ENCODE results near the gene NFYA. TPM values are rescaled to one million over a fixed set of nuclear protein-coding genes. Genes with fewer than 3 reads are reported as not detected.

NFYA gene
- polyA plus RNA-seq, 1 donor from 2014 or later: 22.1 TPM

- H3K27me3 ChIP-seq (ENCODE audit: insufficient read depth, low read depth, low read length): no peaks in the 10 kb centered on the region
- no peaks in the 10 kb centered on the region for H3K36me3 ChIP-seq (ENCODE audit: insufficient read depth, low read length)
- H3K9me3 ChIP-seq (ENCODE audit: low read length): no peaks in the 10 kb centered on the region
- H4K20me1 ChIP-seq (ENCODE audit: insufficient read depth): no peaks in the 10 kb centered on the region
- peak within 1 kb of the TSS; percentile 95 for H3K27ac ChIP-seq (ENCODE audit: low read length)
- peaks cover 4% of the 10 kb centered on the region for H3F3A ChIP-seq (ENCODE audit: insufficient read depth, low read length, poor library complexity, severe bottlenecking)
- TF ChIP-seq EP300 (conservative IDR thresholded peaks at IDR 0.05; ENCODE audit: poor library complexity, severe bottlenecking) (peak; percentile 31), POLR2AphosphoS5 (IDR thresholded peaks at IDR 0.05) (peak; percentile 58), CTCF (IDR thresholded peaks at IDR 0.05; ENCODE audit: poor library complexity, severe bottlenecking) (peak; percentile 60), EZH2 (IDR thresholded peaks at IDR 0.05; ENCODE audit: borderline replicate concordance, insufficient read depth, low read length, poor library complexity, severe bottlenecking) (no peak), MXI1 (conservative IDR thresholded peaks at IDR 0.05; ENCODE audit: poor library complexity, severe bottlenecking) (peak; percentile 81), TAF1 (IDR thresholded peaks at IDR 0.05; ENCODE audit: low read depth) (no peak), RAD21 (conservative IDR thresholded peaks at IDR 0.05) (peak; percentile 57), SMC3 (conservative IDR thresholded peaks at IDR 0.05; ENCODE audit: poor library complexity) (peak; percentile 62), REST (IDR thresholded peaks at IDR 0.05; ENCODE audit: borderline replicate concordance) (peak; percentile 52)
- no peaks in the 10 kb centered on the region for H3K9me2 ChIP-seq (ENCODE audit: insufficient read depth, low read length)
- H3K79me2 ChIP-seq (replicated peaks; ENCODE audit: insufficient read depth, low read length): peaks cover 33% of the 10 kb centered on the region
- peak within 1 kb of the TSS; percentile 98 for H3K9ac ChIP-seq (ENCODE audit: low read length)
- peak within 1 kb of the TSS; percentile 89 for H3K4me3 ChIP-seq (ENCODE audit: low read length)
- H3K4me2 ChIP-seq (ENCODE audit: low read length): peak within 1 kb of the TSS; percentile 50
- peak within 1 kb of the TSS; percentile 73 for H2AFZ ChIP-seq (ENCODE audit: low read depth, low read length)
Observed at GRCh38 chr6:41071923-41072835, 595 bp upstream of the NFYA start, which contains the start of gene OARD1. TSS of gene OARD1 (minus strand) at chr6:41072356. CDS start at chr6:41071634, 722 bp downstream.

- peak overlapping the region; percentile 62 for H2AFZ ChIP-seq (ENCODE audit: low read depth, low read length)
- H3K79me2 ChIP-seq (replicated peaks; ENCODE audit: insufficient read depth, low read length): peaks cover 45% of the 10 kb centered on the region
Observed at GRCh38 chr6:41073203-41073967, 611 bp downstream of the NFYA start.

More at GRCh38 chr6:41073203-41073967, 611 bp downstream of the NFYA start:
- Histone ChIP-seq H3K27me3 (ENCODE audit: insufficient read depth, low read depth, low read length) (no peaks in the 10 kb centered on the region), H3K9me3 (ENCODE audit: low read length) (no peaks in the 10 kb centered on the region), H3K4me2 (ENCODE audit: low read length) (peak overlapping the region; percentile 92), H3K4me3 (ENCODE audit: low read length) (peak overlapping the region; percentile 89), H3K27ac (ENCODE audit: low read length) (peak overlapping the region; percentile 95), H3F3A (ENCODE audit: insufficient read depth, low read length, poor library complexity, severe bottlenecking) (peaks cover 4% of the 10 kb centered on the region), H3K9me2 (ENCODE audit: insufficient read depth, low read length) (no peaks in the 10 kb centered on the region), H3K36me3 (ENCODE audit: insufficient read depth, low read length) (no peaks in the 10 kb centered on the region), H4K20me1 (ENCODE audit: insufficient read depth) (no peaks in the 10 kb centered on the region), H3K9ac (ENCODE audit: low read length) (peak overlapping the region; percentile 98)
- TF ChIP-seq CTCF (IDR thresholded peaks at IDR 0.05; ENCODE audit: poor library complexity, severe bottlenecking): peak; percentile 75
- peak; percentile 43 for TF ChIP-seq TAF1 (IDR thresholded peaks at IDR 0.05; ENCODE audit: low read depth)
- TF ChIP-seq EP300 (conservative IDR thresholded peaks at IDR 0.05; ENCODE audit: poor library complexity, severe bottlenecking): peak; percentile 67
- TF ChIP-seq MXI1 (conservative IDR thresholded peaks at IDR 0.05; ENCODE audit: poor library complexity, severe bottlenecking): peak; percentile 74
- peak; percentile 60 for TF ChIP-seq RAD21 (conservative IDR thresholded peaks at IDR 0.05)
- TF ChIP-seq POLR2AphosphoS5 (IDR thresholded peaks at IDR 0.05): peak; percentile 64
- no peak for TF ChIP-seq EZH2 (IDR thresholded peaks at IDR 0.05; ENCODE audit: borderline replicate concordance, insufficient read depth, low read length, poor library complexity, severe bottlenecking)
- no peak for TF ChIP-seq REST (IDR thresholded peaks at IDR 0.05; ENCODE audit: borderline replicate concordance)
- TF ChIP-seq SMC3 (conservative IDR thresholded peaks at IDR 0.05; ENCODE audit: poor library complexity): peak; percentile 67

All from neural cell (in vitro differentiated cells).